Psoas muscle (tissue), 8 donors: Measurements from ENCODE around the gene S100A6. TPM values are rescaled to one million over a fixed set of nuclear protein-coding genes. Genes with fewer than 3 reads are reported as not detected.

Experiments
- ATAC-seq, 4 donors: fragments of 200-7000 bp; cut with Tn5 transposase; one replicate each; pipeline ENCODE4 v1.9.1; 2020; ENCODE audit warnings: moderate library complexity in 3 of 4, mild to moderate bottlenecking in 2 of 4
- DNase-seq, 2 donors: peaks; one replicate each; pipeline ENCODE4 v3.0.0-alpha.2; 2020
- H3K27ac ChIP-seq: fragments of 200-600 bp; one replicate; pipeline ENCODE4 v1.8.0; 2022
- H3K27me3 ChIP-seq, 3 donors: fragments of 200-600 bp in 1 of 3; one replicate each; pipeline versions ENCODE4 v1.6.1 to v1.8.0; 2013 to 2022; ENCODE audit warnings: low read length in 2 of 3, mild to moderate bottlenecking in 2 of 3, moderate library complexity in 1 of 3; ENCODE audit not compliant: insufficient read depth in 3 of 3
- H3K36me3 ChIP-seq, 2 donors: fragments of 200-600 bp in 1 of 2; one replicate each; pipeline versions ENCODE4 v1.6.1 to v1.8.0; 2013 to 2022; ENCODE audit warnings: low read depth in 1 of 2, mild to moderate bottlenecking in 1 of 2, moderate library complexity in 1 of 2; ENCODE audit not compliant: insufficient read depth in 1 of 2
- H3K4me1 ChIP-seq: fragments of 200-600 bp; one replicate; pipeline ENCODE4 v1.8.0; 2022
- H3K4me3 ChIP-seq: fragments of 200-600 bp; one replicate; pipeline ENCODE4 v1.8.0; 2022; ENCODE audit warnings: mild to moderate bottlenecking
- H3K9me3 ChIP-seq: fragments of 200-600 bp; one replicate; pipeline ENCODE4 v1.8.0; 2022
- CTCF ChIP-seq: fragments of 200-600 bp; IDR thresholded peaks from one replicate; pipeline ENCODE4 v1.8.0; 2022; ENCODE audit warnings: antibody characterized with exemption
- WGBS, 3 donors: extraction: QIAGEN DNeasy Blood & Tissue Kit; methylation state at CpG; one replicate each; pipeline versions ENCODE4 v1.1.6 to v1.1.7; 2013; 5-methylcytosine and 5-hydroxymethylcytosine counted together
- intact Hi-C, 2 donors: fragments of 100-400 bp; cut with DNase I; formaldehyde crosslinking; loops; one replicate each; pipeline versions ENCODE4 v1.11.0 to v1.14.2; 2022
- polyA plus RNA-seq, 3 donors: library from polyadenylated mRNA; stranded (reverse); fragments of 200-250 nt; gene quantifications; one replicate each; pipeline ENCODE4 v1.2.3, GENCODE V29; 2013
- total RNA-seq, 4 donors: library from RNA; stranded (reverse); fragmentation: NEBNext Ultra II Directional in 2 of 4; extraction: Animal tissue kit (Norgen Biotek cat#: 25700) in 2 of 4; gene quantifications; one replicate each; pipeline versions ENCODE4 v1.2.1 to v1.2.4, GENCODE V29; 2021 to 2023
- donor health status: healthy with polysubstance abuse.
- donor health status: DM: no; HTN: no; CAD: no; lungs with moderate emphysema.
- donor health status: Bipolar disorder and iron deficiency.
- donor health status: healthy.
- donor health status: DM: yes; HTN: yes; CAD: no.
- donor health status: DM: no; HTN: no; CAD: no.
- donor health status: DM: no; HTN: no; CAD: no.
- donor health status: DM: yes; HTN: yes; CAD: no.

Gene S100A6
- total and polyA plus RNA-seq, 7 donors = 78.5 to 506 (median 295) TPM

GRCh38 chr1:153543736-153544135, 7.9 kb upstream of the S100A6 start:
- ATAC-seq (no peak), DNase-seq (no peak)
- no peaks in the 10 kb centered on the region for H3K36me3 ChIP-seq
- H3K9me3 ChIP-seq = no peaks in the 10 kb centered on the region
- no peak for TF ChIP-seq CTCF
- H3K4me1 ChIP-seq = peaks cover 10% of the 10 kb centered on the region
- H3K4me3 ChIP-seq = no peak overlapping the region
- intact Hi-C loops = no loop called here
- H3K27ac ChIP-seq = no peak overlapping the region
- 65 to 71% (median 67%) methylated on average over 4 of the region's 4 CpGs for WGBS, 3 donors
- no peaks in the 10 kb centered on the region for H3K27me3 ChIP-seq

DNA sequence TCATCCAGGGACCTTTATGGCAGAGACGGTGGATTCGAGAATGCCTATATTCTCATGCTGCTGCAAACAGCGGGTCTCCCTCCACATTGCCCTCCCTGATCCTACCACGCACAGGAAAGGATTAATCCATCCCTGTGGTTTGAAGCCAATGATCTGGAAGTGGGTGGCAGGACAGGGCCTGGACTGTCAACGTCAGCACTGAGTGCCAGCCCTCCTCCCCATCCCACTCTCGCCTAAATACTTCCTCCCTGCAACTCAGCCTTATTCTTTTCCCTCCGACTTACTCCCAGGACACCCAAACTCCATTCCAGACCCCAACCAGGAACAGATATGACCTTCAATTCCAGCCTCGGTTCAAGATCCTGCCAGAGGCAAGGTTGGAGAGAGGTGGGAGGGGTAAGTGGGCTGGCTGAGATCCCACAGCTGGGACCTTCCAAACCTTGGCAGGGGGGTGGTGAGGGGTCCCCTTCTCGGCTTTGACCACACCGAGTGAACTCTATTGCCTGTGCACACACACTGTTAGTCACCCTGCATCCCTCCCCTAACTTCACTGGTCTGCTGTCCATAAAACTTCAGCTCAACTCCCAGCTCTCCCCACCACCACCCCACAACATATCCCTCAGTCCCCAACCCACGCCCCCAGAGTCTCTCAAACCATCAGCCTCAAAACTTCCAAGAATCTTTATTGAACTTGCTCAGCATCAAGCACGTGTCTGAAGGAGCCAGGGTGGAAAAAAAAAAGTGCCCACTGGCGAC, 7.3 kb upstream of the S100A6 start:
- no peaks in the 10 kb centered on the region for H3K9me3 ChIP-seq
- H3K4me3 ChIP-seq = no peak overlapping the region
- 56 to 77% (median 63%) methylated on average over 13 of the region's 13 CpGs for WGBS, 3 donors
- intact Hi-C loops = no loop called here
- H3K27ac ChIP-seq = no peak overlapping the region
- no peak for DNase-seq
- H3K27me3 ChIP-seq = no peaks in the 10 kb centered on the region
- no peak for ATAC-seq
- no peaks in the 10 kb centered on the region for H3K36me3 ChIP-seq
- no peak for TF ChIP-seq CTCF
- peaks cover 10% of the 10 kb centered on the region for H3K4me1 ChIP-seq

DNA sequence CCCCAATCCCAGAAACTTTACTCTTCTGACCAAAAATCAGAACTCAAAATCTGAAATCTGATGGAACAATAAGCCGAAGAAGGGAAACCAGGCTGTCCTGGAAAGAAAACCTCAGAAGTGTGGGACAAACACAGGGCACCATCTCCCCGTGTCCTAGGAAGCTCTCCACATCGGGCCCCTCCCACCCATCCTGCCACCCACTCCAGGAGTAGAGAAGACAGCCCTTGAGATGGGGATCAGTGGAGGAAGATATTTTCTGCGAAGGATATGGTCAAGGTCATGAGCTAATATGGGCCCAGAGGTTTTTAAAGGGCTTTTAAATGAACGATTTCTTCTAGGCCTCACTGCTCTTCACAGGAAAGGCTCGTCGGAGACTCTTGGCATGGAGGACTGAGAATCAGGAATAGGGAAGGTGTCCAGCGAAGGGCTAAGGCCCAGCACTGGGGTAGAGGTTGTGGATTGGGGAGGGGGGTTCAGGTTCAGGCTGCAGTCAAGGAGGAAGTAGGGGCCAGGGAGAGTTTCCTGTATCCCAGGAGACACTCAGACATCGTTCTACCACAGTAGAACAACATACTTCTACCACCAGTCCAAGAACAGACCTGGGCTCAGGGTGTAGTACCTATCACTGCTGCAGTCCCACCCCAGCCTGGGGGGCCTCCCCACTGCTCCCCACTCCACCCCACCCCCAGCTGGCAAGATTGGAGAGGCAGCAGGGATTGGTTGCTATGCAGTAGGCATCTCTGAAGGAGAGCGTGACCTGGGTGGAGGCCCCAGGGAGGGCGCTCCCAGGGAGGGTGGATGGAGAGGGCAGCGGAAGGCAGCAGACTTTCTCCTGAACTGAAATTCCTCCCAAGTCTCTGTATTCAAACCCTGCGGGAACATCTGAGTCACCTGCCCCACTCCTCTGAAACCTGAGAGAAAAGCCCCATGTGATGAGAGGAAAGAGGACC, 6.1 kb upstream of the S100A6 start:
- peaks cover 10% of the 10 kb centered on the region for H3K4me1 ChIP-seq
- H3K27me3 ChIP-seq = no peaks in the 10 kb centered on the region
- intact Hi-C loops = no loop called here
- H3K36me3 ChIP-seq = no peaks in the 10 kb centered on the region
- no peak for ATAC-seq
- H3K27ac ChIP-seq = no peak overlapping the region
- DNase-seq = no peak
- no peak for TF ChIP-seq CTCF
- H3K9me3 ChIP-seq = no peaks in the 10 kb centered on the region
- WGBS, 3 donors = 68 to 73% (median 70%) methylated on average over 13 of the region's 13 CpGs
- H3K4me3 ChIP-seq = no peak overlapping the region

DNA sequence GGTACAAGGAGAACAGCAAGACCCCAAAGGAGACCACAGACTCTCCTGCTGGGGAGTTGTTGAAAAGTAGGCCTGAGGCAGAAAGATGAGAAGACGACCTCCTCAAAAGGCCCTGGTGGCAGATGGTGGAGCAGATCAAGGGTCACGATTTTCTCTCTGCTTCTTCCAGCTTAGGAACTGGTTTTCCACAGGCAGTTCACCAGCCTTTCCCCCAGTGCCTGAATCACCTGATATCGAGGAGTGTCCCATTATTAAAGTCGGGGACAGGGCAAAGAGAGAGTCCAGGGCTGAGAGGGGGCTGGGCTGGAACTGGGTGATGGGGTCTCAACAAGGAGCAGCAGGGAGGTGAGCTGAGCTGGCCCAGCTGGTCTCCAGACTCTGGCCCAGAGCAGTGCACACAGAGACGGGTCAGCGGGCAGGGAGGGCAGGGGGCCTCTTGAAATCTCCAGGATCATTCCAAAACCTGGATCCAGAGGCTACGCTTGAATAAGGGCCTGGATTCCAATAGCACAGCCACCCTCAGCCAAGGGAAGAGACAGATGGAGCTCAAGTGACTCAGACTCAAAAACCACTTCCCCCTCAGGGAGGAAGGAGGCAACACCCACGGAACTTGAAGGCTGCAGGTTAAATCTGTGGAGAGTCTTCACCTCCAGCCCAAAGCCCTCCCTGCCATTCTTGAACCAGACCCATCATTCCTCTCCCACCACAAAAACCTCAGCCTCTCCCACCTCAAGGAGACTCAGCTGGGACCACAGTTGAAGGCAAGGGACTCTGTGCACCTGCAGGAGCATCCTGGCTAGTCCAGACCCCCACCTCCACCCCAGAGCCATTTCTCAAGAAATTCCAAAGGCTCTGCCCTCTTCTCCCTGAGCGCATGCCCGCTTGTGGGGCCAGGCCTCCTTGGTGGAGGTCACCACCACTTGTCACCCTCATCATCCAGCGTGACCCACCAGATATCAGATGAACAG, 4.9 kb upstream of the S100A6 start, which contains the start of gene S100A5:
TSS of gene S100A5 (minus strand) at position 541 of the 968 bp plus-strand sequence. CDS start 743 bp downstream, outside the sequence.
- H3K27ac ChIP-seq = no peak within 1 kb of the TSS
- H3K4me3 ChIP-seq = no peak within 1 kb of the TSS
- peaks cover 0 to 5% (median 0%) of the 10 kb centered on the region in 3 donors for H3K27me3 ChIP-seq
- ATAC-seq (no peak), DNase-seq (no peak)
- H3K4me1 ChIP-seq = peaks cover 10% of the 10 kb centered on the region
- intact Hi-C loops = no loop called here
- WGBS, 3 donors = 74 to 79% (median 76%) methylated on average over 11 of the region's 11 CpGs
- H3K36me3 ChIP-seq = no peaks in the 10 kb centered on the region
- TF ChIP-seq CTCF = no peak
- H3K9me3 ChIP-seq = no peaks in the 10 kb centered on the region
